Dermis microvascular lymphatic vessel endothelial cell (primary cell): ENCODE data around the gene CPA1. TPM values are rescaled to one million over a fixed set of nuclear protein-coding genes. Genes with fewer than 3 reads are reported as not detected.
A peak's percentile ranks its signal among the peaks of the same experiment; 100 is the strongest.

ENCODE experiments used
- DNase-seq, 2 donors: peaks; one replicate each; pipeline versions ENCODE4 v3.0.0 to v3.0.0-alpha.2; 2010; ENCODE audit warnings: low read depth in 2 of 2
- total RNA-seq: library from RNA; depleted of rRNA; stranded (reverse); fragments of >200 nt; gene quantifications from 2 replicates; pipeline ENCODE4 v1.2.1, GENCODE V29; 2014

The CPA1 gene
- total RNA-seq, 1 donor from 2014 or later, result not detected

- no peak for DNase-seq
These were observed 45.5 kb downstream of the CPA1 start for GRCh38 chr7:130425796-130426195.

- no peak for DNase-seq
These were observed 46.3 kb downstream of the CPA1 start for GRCh38 chr7:130426564-130426963.

- no peak for DNase-seq
These were observed 48.7 kb downstream of the CPA1 start for GRCh38 chr7:130429019-130429418.

GRCh38 chr7:130430115-130430514, 49.8 kb downstream of the CPA1 start:
- DNase-seq, result no peak

- peak in 1 of 2 donors; percentile 57 for DNase-seq
These were observed 50.8 kb downstream of the CPA1 start for GRCh38 chr7:130430841-130431666.

- peak in 1 of 2 donors; percentile 46 for DNase-seq
These were observed 52.6 kb downstream of the CPA1 start for GRCh38 chr7:130432886-130433285.

- DNase-seq, result no peak
These were observed 53.0 kb downstream of the CPA1 start for GRCh38 chr7:130433301-130433700.

- DNase-seq, result no peak
These were observed 55.1 kb downstream of the CPA1 start for GRCh38 chr7:130435311-130435854.

- no peak for DNase-seq
These were observed 56.0 kb downstream of the CPA1 start for GRCh38 chr7:130436253-130436652.

Other genes with a start within 250 kb of the CPA1 start
- 4.2 and 5.7 TPM in 2 replicates for gene TMEM209, start 175.1 kb upstream of the CPA1 start, total RNA-seq
- gene SSMEM1, start 172.6 kb upstream of the CPA1 start, total RNA-seq, result not detected in 2 replicates
- gene CPA2, start 113.6 kb upstream of the CPA1 start, total RNA-seq, result not detected in 2 replicates
- gene CPA4, start 87.3 kb upstream of the CPA1 start, total RNA-seq, result not detected in 2 replicates
- not detected in 2 replicates for gene CPA5, start 35.7 kb upstream of the CPA1 start, total RNA-seq
- gene CEP41, start 60.5 kb downstream of the CPA1 start, total RNA-seq, result 3.3 TPM in 2 replicates
- gene MEST, start 111.6 kb downstream of the CPA1 start, total RNA-seq, result 0.64 and 1.4 TPM in 2 replicates